Cardiac fibroblast (primary cell): Measurements from ENCODE around the gene SCARB2.

Experiments
- DNase-seq, 2 donors: peaks; one replicate each; pipeline versions ENCODE4 v3.0.0 to v3.0.0-alpha.2; 2010; ENCODE audit warnings: low read depth in 2 of 2
- H3K4me3 ChIP-seq, 2 donors: replicated peaks in 1 of 2; 1 replicate in 1 of 2; 2 replicates in 1 of 2; pipeline ENCODE4 v1.5.1; 2011; ENCODE audit warnings: low read depth in 2 of 2, low read length in 2 of 2, mild to moderate bottlenecking in 2 of 2, moderate library complexity in 1 of 2
- TF ChIP-seq, protein P1 (sequence below): IDR thresholded peaks from one replicate; pipeline ENCODE4 v1.5.1; 2011; ENCODE audit warnings: low read depth, mild to moderate bottlenecking, low read length, inconsistent platforms

Gene SCARB2

DNA sequence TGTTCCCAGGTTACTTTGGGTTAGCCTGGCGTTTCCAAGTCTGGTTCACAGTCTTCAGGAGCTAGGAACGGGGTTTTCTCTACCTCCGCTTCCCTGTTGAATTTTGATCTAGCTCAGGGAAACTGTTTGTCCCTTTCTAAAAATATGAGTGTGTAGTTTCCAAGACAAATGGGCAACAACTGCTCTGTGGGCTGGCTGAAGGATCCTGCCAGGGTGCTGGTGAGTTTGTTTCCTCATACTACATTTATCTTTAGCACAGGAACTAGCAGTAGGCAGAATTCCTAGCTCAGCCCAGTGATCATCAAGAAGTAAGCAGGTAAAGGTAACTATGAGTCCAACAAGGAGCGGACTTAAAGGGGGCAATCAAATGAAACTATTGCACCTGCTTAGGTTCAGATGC, 24.6 kb upstream of the SCARB2 start:
- no peak for DNase-seq
- H3K4me3 ChIP-seq, result no peak overlapping the region
- TF ChIP-seq, protein P1, sequence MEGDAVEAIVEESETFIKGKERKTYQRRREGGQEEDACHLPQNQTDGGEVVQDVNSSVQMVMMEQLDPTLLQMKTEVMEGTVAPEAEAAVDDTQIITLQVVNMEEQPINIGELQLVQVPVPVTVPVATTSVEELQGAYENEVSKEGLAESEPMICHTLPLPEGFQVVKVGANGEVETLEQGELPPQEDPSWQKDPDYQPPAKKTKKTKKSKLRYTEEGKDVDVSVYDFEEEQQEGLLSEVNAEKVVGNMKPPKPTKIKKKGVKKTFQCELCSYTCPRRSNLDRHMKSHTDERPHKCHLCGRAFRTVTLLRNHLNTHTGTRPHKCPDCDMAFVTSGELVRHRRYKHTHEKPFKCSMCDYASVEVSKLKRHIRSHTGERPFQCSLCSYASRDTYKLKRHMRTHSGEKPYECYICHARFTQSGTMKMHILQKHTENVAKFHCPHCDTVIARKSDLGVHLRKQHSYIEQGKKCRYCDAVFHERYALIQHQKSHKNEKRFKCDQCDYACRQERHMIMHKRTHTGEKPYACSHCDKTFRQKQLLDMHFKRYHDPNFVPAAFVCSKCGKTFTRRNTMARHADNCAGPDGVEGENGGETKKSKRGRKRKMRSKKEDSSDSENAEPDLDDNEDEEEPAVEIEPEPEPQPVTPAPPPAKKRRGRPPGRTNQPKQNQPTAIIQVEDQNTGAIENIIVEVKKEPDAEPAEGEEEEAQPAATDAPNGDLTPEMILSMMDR, result no peak

DNA sequence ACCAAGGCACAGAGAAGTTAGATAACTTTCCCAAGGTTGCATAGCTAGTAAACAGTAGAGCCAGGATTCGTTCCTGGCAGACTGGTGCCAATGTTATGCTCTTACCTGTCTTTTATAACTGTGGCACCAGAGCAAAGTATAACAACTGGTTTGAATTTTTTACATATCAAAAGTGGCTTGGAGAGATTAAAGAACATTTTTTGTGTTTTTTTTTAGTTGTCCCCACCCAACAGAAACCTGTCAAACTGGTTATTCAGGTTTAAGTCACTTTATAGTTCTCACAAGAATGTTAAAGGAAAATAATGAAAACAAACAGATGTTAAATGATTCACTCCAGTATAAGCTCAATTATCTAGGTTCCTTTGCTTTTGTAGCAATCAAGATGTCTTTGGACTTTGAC, 22.3 kb upstream of the SCARB2 start:
- H3K4me3 ChIP-seq, result no peak overlapping the region
- no peak for DNase-seq
- TF ChIP-seq, protein P1, result no peak

DNA sequence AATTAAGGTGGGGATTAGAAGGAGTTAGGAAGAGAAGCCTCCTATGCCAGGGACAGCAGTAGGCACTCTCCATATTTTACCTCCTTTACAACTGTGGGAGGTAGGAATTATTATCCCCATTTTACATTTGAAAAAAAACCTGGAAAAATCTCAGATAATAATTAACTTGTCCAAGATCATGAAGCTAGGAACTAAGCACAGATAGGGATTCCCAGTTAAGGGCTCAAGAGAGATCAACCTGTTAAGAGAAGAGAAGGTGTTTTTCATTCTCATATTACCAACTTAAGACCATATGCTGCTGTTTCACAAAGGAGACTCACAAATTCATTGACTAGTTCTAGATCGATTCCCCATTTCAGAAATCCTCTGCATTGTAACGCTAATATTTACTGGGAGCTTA, 21.8 kb upstream of the SCARB2 start:
- H3K4me3 ChIP-seq, result no peak overlapping the region
- TF ChIP-seq, protein P1, result no peak
- DNase-seq, result no peak

DNA sequence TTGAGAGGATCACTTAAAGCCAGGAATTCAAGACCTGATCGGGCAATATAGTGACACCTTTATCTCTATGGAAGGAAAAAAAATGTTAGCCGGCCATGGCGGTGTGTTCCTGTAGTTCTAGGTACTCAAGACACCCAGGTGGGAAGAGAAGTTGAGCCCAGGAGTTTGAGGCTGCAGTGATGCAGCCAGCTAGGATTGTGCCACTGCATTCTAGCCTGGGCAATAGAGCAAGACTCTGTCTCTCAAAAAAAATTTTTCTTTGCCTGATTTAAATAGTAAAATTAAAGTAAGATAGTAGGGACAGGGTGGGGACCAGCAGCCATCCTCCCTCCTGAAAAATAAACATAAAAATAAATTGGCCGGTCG, 21.0 kb upstream of the SCARB2 start:
- no peak overlapping the region for H3K4me3 ChIP-seq
- TF ChIP-seq, protein P1, result no peak
- DNase-seq, result no peak

DNA sequence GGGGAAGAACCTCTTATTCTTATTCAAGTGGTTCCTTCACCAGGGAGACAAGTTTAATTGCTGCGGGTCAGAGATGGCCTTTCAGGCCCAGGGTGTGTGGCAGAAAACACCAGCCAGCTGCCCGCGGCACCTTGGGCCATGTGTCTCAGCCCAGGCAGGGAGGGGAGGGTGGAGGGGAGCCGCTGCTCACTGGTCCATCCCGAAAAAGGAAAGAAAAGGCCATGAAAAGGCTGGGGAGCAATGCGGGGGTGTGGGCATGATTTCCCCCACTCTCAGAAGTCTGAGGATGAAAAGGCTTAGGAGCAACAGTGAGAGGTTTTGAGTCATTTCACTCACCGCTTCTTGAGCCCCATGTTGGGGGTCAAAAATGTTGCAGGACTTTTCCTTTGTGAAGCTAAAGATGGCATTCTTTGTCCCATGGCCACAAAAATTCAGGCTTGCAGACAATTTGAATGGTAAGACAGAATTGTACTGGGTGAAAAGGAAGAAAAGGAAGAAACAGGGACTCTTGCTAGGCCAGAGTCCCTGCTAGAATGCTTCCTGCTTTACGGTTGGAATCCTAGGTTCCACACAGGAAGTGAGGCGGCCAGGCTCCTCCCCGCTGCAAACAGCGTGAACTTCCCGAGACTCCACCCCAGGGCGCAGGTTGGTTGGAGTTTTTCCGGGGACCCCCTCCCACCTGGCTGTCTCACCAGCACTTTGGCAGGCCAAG, 20.5 kb upstream of the SCARB2 start:
- no peak for DNase-seq
- TF ChIP-seq, protein P1, result no peak
- no peak overlapping the region for H3K4me3 ChIP-seq

DNA sequence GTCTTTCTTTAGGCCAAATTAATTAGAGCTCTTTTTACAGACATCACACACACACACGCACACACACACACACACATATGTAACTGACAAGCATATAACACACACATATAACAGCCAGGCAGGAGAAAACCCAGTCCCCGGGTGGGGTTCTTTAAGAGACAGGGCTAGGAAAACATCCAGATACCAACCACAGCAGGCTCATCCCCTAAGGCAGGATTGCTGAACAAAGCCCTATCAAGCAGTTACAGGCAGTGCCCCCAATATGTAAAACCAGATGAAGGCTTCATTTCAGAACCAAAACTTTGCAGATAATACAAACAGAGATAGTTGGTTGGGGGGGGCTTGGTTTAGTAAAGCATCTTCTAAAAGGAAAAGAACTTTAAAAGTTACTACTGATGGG, 19.9 kb upstream of the SCARB2 start:
- TF ChIP-seq, protein P1, result no peak
- H3K4me3 ChIP-seq, result no peak overlapping the region
- DNase-seq, result no peak

DNA sequence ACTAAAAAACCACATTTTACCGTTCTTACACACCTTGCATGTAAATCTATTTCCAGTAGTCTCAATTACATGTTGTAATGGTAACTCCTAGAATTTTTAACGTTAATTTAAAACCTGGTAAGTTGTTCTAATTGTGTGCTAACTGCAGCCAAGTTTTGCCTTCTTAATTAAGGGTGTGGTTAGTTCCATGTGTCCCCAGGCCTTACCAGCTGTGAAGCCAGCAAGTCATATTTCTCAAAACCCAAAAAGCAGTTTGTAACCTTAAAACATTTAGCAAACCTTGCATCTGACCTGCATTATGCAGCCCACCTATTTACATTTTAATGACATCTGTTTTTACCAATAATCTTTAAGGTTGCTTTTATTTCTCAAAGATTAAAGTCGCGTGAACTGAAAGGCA, 19.5 kb upstream of the SCARB2 start:
- no peak for DNase-seq
- H3K4me3 ChIP-seq, result no peak overlapping the region
- TF ChIP-seq, protein P1, result no peak
